ENCODE measurements around the gene SDHAF1. TPM values are rescaled to one million over a fixed set of nuclear protein-coding genes. Genes with fewer than 3 reads are reported as not detected.

SDHAF1 gene
- total RNA-seq, 2 donors from 2014 or later = 32.4 to 75.1 TPM

DNA sequence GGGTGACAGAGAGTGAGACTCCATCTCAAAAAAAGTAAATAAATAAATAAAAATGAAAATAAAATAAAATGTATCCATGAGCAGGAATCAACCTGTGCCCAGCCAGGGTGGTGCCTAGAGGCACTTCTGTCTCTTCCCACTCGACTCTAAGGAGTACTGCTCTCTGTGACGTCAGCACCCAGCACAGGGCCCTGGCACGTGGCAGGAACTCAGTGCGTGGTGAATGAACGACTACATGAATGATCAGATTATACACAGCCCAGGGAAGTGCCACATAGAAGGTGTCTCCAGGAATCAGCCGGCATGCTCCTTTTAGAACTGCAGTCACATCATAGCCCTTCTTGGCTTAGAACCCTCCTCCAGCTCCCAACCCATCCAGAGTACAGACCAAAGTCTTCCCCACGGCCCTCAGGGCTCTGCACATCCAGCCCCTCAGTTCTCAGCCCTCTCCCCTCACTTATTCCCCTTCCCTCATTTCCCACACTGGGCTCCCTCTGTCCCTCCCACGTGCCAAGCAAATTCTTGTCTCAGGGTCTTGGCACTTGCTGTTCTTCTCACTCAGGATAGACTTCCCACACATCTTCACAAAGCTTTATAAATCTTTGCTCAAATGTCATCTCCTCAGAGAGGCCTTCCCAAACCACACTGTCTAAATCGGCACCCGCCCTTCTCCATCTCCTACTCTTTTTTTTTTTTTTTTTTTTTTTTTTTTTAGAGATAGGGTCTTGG lies 33.5 kb downstream of the SDHAF1 start:
- no peak overlapping the region for H3K27ac ChIP-seq
- intact Hi-C loops (cut with DNase I) = loop anchor here (2.0 kb wide), 1 partner anchor 24 kb away; no protein-coding TSS in a partner anchor

DNA sequence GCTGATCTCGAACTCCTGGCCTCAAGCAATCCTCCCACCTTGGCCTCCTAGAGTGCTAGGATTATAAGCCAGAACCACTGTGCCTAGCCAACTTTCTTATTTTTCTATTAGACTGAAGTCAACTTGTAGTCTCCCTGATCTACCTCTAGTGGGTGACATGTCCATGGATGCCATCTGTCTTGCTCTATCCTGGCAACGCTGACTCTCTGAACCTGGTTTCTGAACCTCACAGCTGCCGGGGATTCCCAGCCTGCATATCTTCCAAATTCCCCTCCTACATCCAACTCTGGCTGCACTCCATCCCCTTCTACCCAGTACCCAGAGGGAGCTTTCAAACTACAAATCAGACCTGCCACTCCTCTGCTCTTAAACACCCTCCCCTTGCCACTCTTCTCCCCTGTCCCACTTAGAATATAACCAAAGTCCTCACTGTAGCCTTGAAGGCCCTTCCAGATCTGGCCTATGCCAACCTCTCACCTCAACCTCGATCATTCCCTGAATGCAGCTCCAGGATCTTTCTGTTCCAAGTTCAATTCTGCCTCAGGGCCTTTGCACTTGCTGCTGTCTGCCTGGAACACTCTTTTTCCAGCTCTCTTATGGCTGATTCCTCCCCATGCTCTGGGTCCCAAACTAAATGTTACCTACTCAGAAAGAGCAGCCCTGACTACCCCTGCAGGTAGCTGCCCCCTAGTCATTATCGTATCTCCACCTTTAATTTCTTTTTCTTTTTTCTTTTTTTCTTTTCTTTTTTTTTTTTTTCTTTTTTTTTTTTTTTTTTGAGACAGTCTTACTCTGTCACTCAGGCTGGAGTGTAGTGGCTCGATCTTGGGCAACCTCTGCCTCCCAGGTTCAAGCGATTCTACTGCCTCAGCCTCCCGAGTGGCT lies 35.5 kb downstream of the SDHAF1 start:
- no peak for TF ChIP-seq POLR2AphosphoS5 (IDR thresholded peaks at IDR 0.05)
- TF ChIP-seq CTCF (IDR thresholded peaks at IDR 0.05) = no peak
- TF ChIP-seq POLR2A (IDR thresholded peaks at IDR 0.05) = no peak
- Histone ChIP-seq H3K27me3 (replicated peaks; ENCODE audit: insufficient read depth) (no peaks in the 10 kb centered on the region), H3K27ac (no peak overlapping the region), H3K4me3 (no peak overlapping the region), H3K9me3 (no peaks in the 10 kb centered on the region), H3K4me1 (replicated peaks) (no peaks in the 10 kb centered on the region), H3K36me3 (no peaks in the 10 kb centered on the region)
- DNase-seq (ENCODE audit: low spot score) = no peak
- intact Hi-C loops (cut with DNase I) = no loop called here
- WGBS = 86% methylated on average over 8 of the region's 8 CpGs

More for the DNA sequence above, 33.5 kb downstream of the SDHAF1 start:
- TF ChIP-seq CTCF (IDR thresholded peaks at IDR 0.05) = no peak
- no peak for TF ChIP-seq POLR2AphosphoS5 (IDR thresholded peaks at IDR 0.05)
- no peak for TF ChIP-seq POLR2A (IDR thresholded peaks at IDR 0.05)
- Histone ChIP-seq H3K9me3 (no peaks in the 10 kb centered on the region), H3K4me1 (replicated peaks) (no peaks in the 10 kb centered on the region), H3K4me3 (no peak overlapping the region), H3K27me3 (replicated peaks; ENCODE audit: insufficient read depth) (no peaks in the 10 kb centered on the region), H3K36me3 (no peaks in the 10 kb centered on the region)
- 72% methylated on average over 10 of the region's 10 CpGs for WGBS
- DNase-seq (ENCODE audit: low spot score) = no peak

DNA sequence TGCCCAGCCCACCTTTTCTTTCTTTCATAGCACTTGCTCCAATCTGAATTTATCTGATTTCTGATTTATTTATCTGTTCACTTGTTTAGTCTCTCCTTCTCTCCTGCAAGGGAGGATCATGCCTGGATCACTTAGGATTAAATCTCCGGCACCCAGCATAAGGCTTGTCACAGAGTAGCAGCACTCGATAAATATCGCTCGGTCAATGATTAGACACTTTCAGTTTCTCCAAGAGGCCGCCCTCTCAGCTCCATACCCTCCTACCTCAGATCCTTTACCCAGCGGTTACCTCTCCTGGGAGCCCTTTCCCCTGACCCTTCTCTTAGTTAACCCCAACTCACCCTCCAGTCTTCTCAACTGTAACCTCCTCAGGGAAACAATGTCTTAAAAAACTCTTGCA lies 36.3 kb downstream of the SDHAF1 start:
- TF ChIP-seq POLR2AphosphoS5 (IDR thresholded peaks at IDR 0.05) (no peak), CTCF (IDR thresholded peaks at IDR 0.05) (no peak), POLR2A (IDR thresholded peaks at IDR 0.05) (no peak)
- no peaks in the 10 kb centered on the region for H3K9me3 ChIP-seq
- intact Hi-C loops (cut with DNase I) = no loop called here
- no peak overlapping the region for H3K4me3 ChIP-seq
- H3K4me1 ChIP-seq (replicated peaks) = no peaks in the 10 kb centered on the region
- 92% methylated on average over 6 of the region's 6 CpGs for WGBS
- H3K27me3 ChIP-seq (replicated peaks; ENCODE audit: insufficient read depth) = no peaks in the 10 kb centered on the region
- no peak overlapping the region for H3K27ac ChIP-seq
- DNase-seq (ENCODE audit: low spot score) = no peak
- no peaks in the 10 kb centered on the region for H3K36me3 ChIP-seq

GRCh38 chr19:36032251-36033104 lies 37.5 kb downstream of the SDHAF1 start, which contains the start of gene CLIP3:
Gene CLIP3 (minus strand): TSS chr19:36032873. CDS start chr19:36032357, 516 bp downstream.
- WGBS = 2% methylated on average over 47 of the region's 51 CpGs

More at GRCh38 chr19:36032251-36033104, 37.5 kb downstream of the SDHAF1 start, which contains the start of gene CLIP3:
- Histone ChIP-seq H3K4me3 (peak within 1 kb of the TSS; percentile 44 to 45), H3K27ac (peak within 1 kb of the TSS; percentile 31 to 69), H3K4me1 (replicated peaks) (no peaks in the 10 kb centered on the region), H3K36me3 (no peaks in the 10 kb centered on the region), H3K9me3 (no peaks in the 10 kb centered on the region), H3K27me3 (replicated peaks; ENCODE audit: insufficient read depth) (no peaks in the 10 kb centered on the region)
- TF ChIP-seq POLR2AphosphoS5 (IDR thresholded peaks at IDR 0.05) = peak; percentile 22
- no peak for TF ChIP-seq CTCF (IDR thresholded peaks at IDR 0.05)
- no peak for DNase-seq (ENCODE audit: low spot score)
- intact Hi-C loops (cut with DNase I) = no loop called here

All from prostate gland (tissue), 2 donors.